ENCODE data around the gene B3GNT3. TPM values are rescaled to one million over a fixed set of nuclear protein-coding genes. Genes with fewer than 3 reads are reported as not detected.
A peak's percentile ranks its signal among the peaks of the same experiment; 100 is the strongest.

The B3GNT3 gene
- total RNA-seq, 2 donors from 2014 or later: 5.2 to 11.9 TPM

DNA sequence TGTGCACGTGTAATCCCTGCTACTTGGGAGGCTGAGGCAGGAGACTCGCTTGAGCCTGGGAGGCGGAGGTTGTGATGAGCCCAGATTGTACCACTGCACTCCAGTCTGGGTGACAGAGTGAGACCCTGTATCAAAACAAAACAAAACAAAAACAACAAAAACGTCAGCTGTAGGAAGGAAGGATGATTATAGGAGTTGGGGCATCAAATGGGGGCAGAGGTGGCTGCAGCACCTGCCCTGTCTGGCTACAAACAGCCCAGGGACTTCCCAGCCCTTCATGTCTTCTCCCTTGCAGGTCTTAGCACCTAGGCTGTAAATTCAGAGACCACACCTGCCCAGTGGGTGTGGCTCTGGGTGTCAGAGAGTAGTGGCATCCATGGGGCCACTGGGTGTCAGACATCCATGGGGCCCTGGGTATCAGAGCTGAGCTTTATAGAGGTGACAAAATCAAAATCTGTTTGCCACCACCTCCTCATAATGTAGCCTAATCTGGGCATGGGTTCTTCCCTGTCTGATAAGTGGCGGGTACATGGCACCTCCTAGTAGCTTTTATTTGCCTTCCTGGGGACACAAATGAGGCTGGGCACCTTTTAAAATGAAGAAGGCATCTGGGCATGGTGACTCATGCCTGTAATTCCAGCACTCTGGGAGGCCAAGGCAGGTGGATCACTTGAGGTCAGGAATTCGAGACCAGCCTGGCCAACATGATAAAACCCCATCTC is 4.7 kb upstream of the B3GNT3 start:
- Histone ChIP-seq H3K36me3 (no peaks in the 10 kb centered on the region), H3K27me3 (replicated peaks; ENCODE audit: insufficient read depth) (no peaks in the 10 kb centered on the region), H3K4me1 (replicated peaks) (no peaks in the 10 kb centered on the region), H3K4me3 (no peak overlapping the region), H3K9me3 (no peaks in the 10 kb centered on the region), H3K27ac (no peak overlapping the region)
- intact Hi-C loops (cut with DNase I): no loop called here
- WGBS: 66% methylated on average over 6 of the region's 6 CpGs
- no peak for DNase-seq (ENCODE audit: low spot score)
- TF ChIP-seq CTCF (IDR thresholded peaks at IDR 0.05) (no peak), POLR2AphosphoS5 (IDR thresholded peaks at IDR 0.05) (no peak), POLR2A (IDR thresholded peaks at IDR 0.05) (no peak)

DNA sequence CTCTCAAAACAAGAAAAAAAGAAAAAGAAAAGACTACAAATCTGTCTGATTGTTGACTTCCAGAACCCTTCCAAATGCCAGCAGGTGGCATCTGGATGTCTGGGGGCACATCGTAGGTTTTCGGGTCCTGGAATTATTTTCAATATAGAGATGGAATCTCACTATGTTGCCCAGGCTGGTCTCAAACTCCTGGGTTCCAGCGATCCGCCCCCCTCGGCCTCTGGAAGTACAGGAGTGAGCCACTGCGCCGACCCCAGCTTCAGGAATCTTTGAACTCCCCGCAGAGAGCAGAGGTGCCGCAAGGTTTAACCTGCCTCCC is 567 bp upstream of the B3GNT3 start:
- H3K9me3 ChIP-seq: no peaks in the 10 kb centered on the region
- no peak for TF ChIP-seq POLR2A (IDR thresholded peaks at IDR 0.05)
- no peaks in the 10 kb centered on the region for H3K4me1 ChIP-seq (replicated peaks)
- H3K36me3 ChIP-seq: no peaks in the 10 kb centered on the region
- intact Hi-C loops (cut with DNase I): no loop called here
- DNase-seq (ENCODE audit: low spot score): no peak
- no peak overlapping the region for H3K27ac ChIP-seq
- peak overlapping the region in 1 of 2 donors; percentile 20 for H3K4me3 ChIP-seq
- no peaks in the 10 kb centered on the region for H3K27me3 ChIP-seq (replicated peaks; ENCODE audit: insufficient read depth)
- WGBS: 49% methylated on average over 9 of the region's 9 CpGs

- WGBS: 23% methylated on average over 14 of the region's 14 CpGs
- intact Hi-C loops (cut with DNase I): no loop called here
- no peak for DNase-seq (ENCODE audit: low spot score)
- no peaks in the 10 kb centered on the region for H3K27me3 ChIP-seq (replicated peaks; ENCODE audit: insufficient read depth)
- peak overlapping the region in 1 of 2 donors; percentile 20 for H3K4me3 ChIP-seq
- H3K9me3 ChIP-seq: no peaks in the 10 kb centered on the region
- no peaks in the 10 kb centered on the region for H3K36me3 ChIP-seq
- TF ChIP-seq POLR2AphosphoS5 (IDR thresholded peaks at IDR 0.05) (no peak), CTCF (IDR thresholded peaks at IDR 0.05) (no peak), POLR2A (IDR thresholded peaks at IDR 0.05) (no peak)
- no peaks in the 10 kb centered on the region for H3K4me1 ChIP-seq (replicated peaks)
- peak overlapping the region in 1 of 2 donors; percentile 65 for H3K27ac ChIP-seq
These were observed 538 bp downstream of the B3GNT3 start for GRCh38 chr19:17795495-17795856.

DNA sequence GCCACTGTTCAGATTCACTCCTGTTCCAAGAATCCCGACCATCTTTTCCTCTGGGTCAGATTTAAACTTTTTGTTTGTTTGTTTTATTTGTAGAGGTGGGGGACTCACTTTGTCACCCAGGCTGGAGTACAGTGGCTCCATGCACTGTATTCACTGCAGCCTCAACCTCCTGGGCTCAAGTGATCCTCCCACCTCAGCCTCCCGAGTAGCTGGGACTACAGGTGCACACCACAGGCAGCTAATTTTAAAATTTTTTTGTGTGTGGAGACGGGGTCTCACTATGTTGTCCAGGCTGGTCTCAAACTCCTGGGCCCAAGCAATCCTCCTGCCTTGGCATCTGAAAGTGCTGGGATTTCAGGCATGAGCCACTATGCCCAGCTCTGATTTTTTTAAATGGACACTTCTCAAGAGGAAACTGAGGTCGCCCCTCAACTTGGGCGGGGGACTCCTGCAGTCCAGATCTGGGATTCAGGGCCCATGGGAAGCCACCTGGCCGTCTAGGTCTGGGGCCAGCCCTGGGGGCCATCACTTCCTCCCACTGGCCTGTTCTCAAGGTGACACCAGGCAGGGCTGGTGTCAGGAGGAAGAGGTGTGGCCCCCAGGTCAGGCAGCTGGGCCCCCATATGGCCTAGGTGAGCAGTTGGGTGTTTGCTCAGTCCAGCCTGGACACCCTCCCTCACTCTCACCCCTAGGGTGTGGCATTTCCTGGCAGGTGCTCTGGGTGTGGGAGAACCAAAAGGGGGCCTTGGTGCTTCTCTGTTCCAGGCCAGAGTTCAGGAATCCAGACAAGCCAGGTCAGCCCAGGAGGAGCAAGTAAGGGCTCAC is 1.3 kb downstream of the B3GNT3 start:
- Histone ChIP-seq H3K36me3 (no peaks in the 10 kb centered on the region), H3K9me3 (no peaks in the 10 kb centered on the region), H3K4me1 (replicated peaks) (no peaks in the 10 kb centered on the region), H3K27me3 (replicated peaks; ENCODE audit: insufficient read depth) (no peaks in the 10 kb centered on the region), H3K4me3 (no peak overlapping the region), H3K27ac (peak overlapping the region in 1 of 2 donors; percentile 65)
- intact Hi-C loops (cut with DNase I): no loop called here
- 69% methylated on average over 6 of the region's 6 CpGs for WGBS
- TF ChIP-seq POLR2A (IDR thresholded peaks at IDR 0.05) (no peak), POLR2AphosphoS5 (IDR thresholded peaks at IDR 0.05) (no peak), CTCF (IDR thresholded peaks at IDR 0.05) (no peak)
- no peak for DNase-seq (ENCODE audit: low spot score)

- H3K4me3 ChIP-seq: no peak overlapping the region
- no peaks in the 10 kb centered on the region for H3K4me1 ChIP-seq (replicated peaks)
- no peak for TF ChIP-seq CTCF (IDR thresholded peaks at IDR 0.05)
- no peak for TF ChIP-seq POLR2A (IDR thresholded peaks at IDR 0.05)
- no peak for TF ChIP-seq POLR2AphosphoS5 (IDR thresholded peaks at IDR 0.05)
- H3K27me3 ChIP-seq (replicated peaks; ENCODE audit: insufficient read depth): no peaks in the 10 kb centered on the region
- H3K9me3 ChIP-seq: no peaks in the 10 kb centered on the region
- peak overlapping the region in 1 of 2 donors; percentile 65 for H3K27ac ChIP-seq
- no peaks in the 10 kb centered on the region for H3K36me3 ChIP-seq
- no peak for DNase-seq (ENCODE audit: low spot score)
- 80% methylated on average over 1 of the region's 1 CpG for WGBS
- intact Hi-C loops (cut with DNase I): no loop called here
These were observed 2.0 kb downstream of the B3GNT3 start for GRCh38 chr19:17796838-17797423.
